H9 (cell line): ENCODE results near the gene SAXO2. TPM values are rescaled to one million over a fixed set of nuclear protein-coding genes. Genes with fewer than 3 reads are reported as not detected.

ENCODE experiments used
- DNase-seq: peaks from one replicate; pipeline ENCODE4 v3.0.0-alpha.2; 2017
- H2AFZ ChIP-seq: one replicate; pipeline ENCODE4 v1.6.1; 2013; ENCODE audit warnings: mild to moderate bottlenecking, low read length, control low read depth, moderate library complexity
- H2AK5ac ChIP-seq: 2 replicates; pipeline ENCODE4 v1.6.1; 2013; ENCODE audit warnings: low read length, control low read depth, mixed read lengths; ENCODE audit not compliant: insufficient read length
- H2BK120ac ChIP-seq: one replicate; pipeline ENCODE4 v1.6.1; 2013; ENCODE audit warnings: low read depth, mild to moderate bottlenecking, low read length, control low read depth, inconsistent platforms; ENCODE audit not compliant: poor library complexity, severe bottlenecking
- H2BK12ac ChIP-seq: 2 replicates; pipeline ENCODE4 v1.6.1; 2013; ENCODE audit warnings: low read length, control low read depth, mixed read lengths, low read depth; ENCODE audit not compliant: insufficient read length
- H2BK15ac ChIP-seq: 2 replicates; pipeline ENCODE4 v1.6.1; 2013; ENCODE audit warnings: low read depth, low read length, control low read depth
- H2BK20ac ChIP-seq: one replicate; pipeline ENCODE4 v1.6.1; 2013; ENCODE audit warnings: low read depth, mild to moderate bottlenecking, low read length, control low read depth, inconsistent platforms; ENCODE audit not compliant: poor library complexity, severe bottlenecking
- H2BK5ac ChIP-seq: 2 replicates; pipeline ENCODE4 v1.6.1; 2013; ENCODE audit warnings: low read length, control low read depth, mixed read lengths; ENCODE audit not compliant: insufficient read length
- H3K14ac ChIP-seq: 2 replicates; pipeline ENCODE4 v1.6.1; 2013; ENCODE audit warnings: low read length, control low read depth; ENCODE audit not compliant: insufficient read depth
- H3K18ac ChIP-seq: 2 replicates; pipeline ENCODE4 v1.6.1; 2013; ENCODE audit warnings: low read depth, mild to moderate bottlenecking, mixed read lengths, low read length, control low read depth; ENCODE audit not compliant: insufficient read length
- H3K23ac ChIP-seq: 2 replicates; pipeline ENCODE4 v1.6.1; 2013; ENCODE audit warnings: low read length, control low read depth, mixed read lengths, low read depth; ENCODE audit not compliant: insufficient read length
- H3K23me2 ChIP-seq: 2 replicates; pipeline ENCODE4 v1.6.1; 2013; ENCODE audit warnings: low read depth, mild to moderate bottlenecking, mixed read lengths, low read length, control low read depth; ENCODE audit not compliant: insufficient read length, poor library complexity, severe bottlenecking
- H3K27ac ChIP-seq: 2 replicates; pipeline ENCODE4 v1.5.1; 2013; ENCODE audit warnings: low read length, control low read depth, mixed read lengths, low read depth; ENCODE audit not compliant: insufficient read length
- H3K27me3 ChIP-seq: 2 replicates; pipeline ENCODE4 v1.6.1; 2013; ENCODE audit warnings: low read length, control low read depth, inconsistent platforms; ENCODE audit not compliant: insufficient read depth
- H3K4ac ChIP-seq: 2 replicates; pipeline ENCODE4 v1.6.1; 2013; ENCODE audit warnings: low read depth, mild to moderate bottlenecking, control low read depth, inconsistent platforms, low read length, moderate library complexity
- H3K4me1 ChIP-seq: 2 replicates; pipeline ENCODE4 v1.6.1; 2013; ENCODE audit warnings: low read length, control low read depth, inconsistent platforms; ENCODE audit not compliant: insufficient read depth
- H3K4me2 ChIP-seq: 2 replicates; pipeline ENCODE4 v1.6.1; 2013; ENCODE audit warnings: low read length, control low read depth, mixed read lengths; ENCODE audit not compliant: insufficient read length, insufficient read depth
- H3K56ac ChIP-seq: 2 replicates; pipeline ENCODE4 v1.6.1; 2013; ENCODE audit warnings: low read depth, mild to moderate bottlenecking, mixed read lengths, low read length, control low read depth; ENCODE audit not compliant: insufficient read length
- H3K79me1 ChIP-seq: 2 replicates; pipeline ENCODE4 v1.6.1; 2013; ENCODE audit warnings: low read depth, mild to moderate bottlenecking, moderate library complexity, low read length, control low read depth, inconsistent platforms; ENCODE audit not compliant: insufficient read depth, poor library complexity, severe bottlenecking
- H3K79me2 ChIP-seq: 2 replicates; pipeline ENCODE4 v1.6.1; 2013; ENCODE audit warnings: low read length, control low read depth, inconsistent platforms; ENCODE audit not compliant: insufficient read depth
- H3K9ac ChIP-seq: 2 replicates; pipeline ENCODE4 v1.6.1; 2013; ENCODE audit warnings: low read length, control low read depth, mixed read lengths; ENCODE audit not compliant: insufficient read length; ENCODE audit errors: extremely low read depth
- H3K9me3 ChIP-seq: one replicate; pipeline ENCODE4 v1.6.1; 2013; ENCODE audit warnings: low read depth, low read length, inconsistent platforms; ENCODE audit not compliant: control insufficient read depth
- H3T11ph ChIP-seq: one replicate; pipeline ENCODE4 v1.6.1; 2013; ENCODE audit warnings: mild to moderate bottlenecking, low read length, control low read depth, inconsistent platforms
- H4K20me1 ChIP-seq: one replicate; pipeline ENCODE4 v1.6.1; 2013; ENCODE audit not compliant: control insufficient read depth, insufficient read length, insufficient read depth
- H4K5ac ChIP-seq: 2 replicates; pipeline ENCODE4 v1.6.1; 2013; ENCODE audit warnings: low read depth, mild to moderate bottlenecking, mixed read lengths, low read length, control low read depth; ENCODE audit not compliant: insufficient read length
- H4K8ac ChIP-seq: replicated peaks from 2 replicates; pipeline ENCODE4 v1.6.1; 2013; ENCODE audit warnings: low read length, control low read depth, mixed read lengths, low read depth; ENCODE audit not compliant: insufficient read length
- H4K91ac ChIP-seq: 2 replicates; pipeline ENCODE4 v1.6.1; 2013; ENCODE audit warnings: low read depth, mild to moderate bottlenecking, moderate library complexity, mixed read lengths, low read length, control low read depth; ENCODE audit not compliant: insufficient read length
- H3K27ac Mint-ChIP-seq, 3 experiments: 2 replicates in 2 of 3; 3 replicates in 1 of 3; pipeline ENCODE4 v1.8.0; 2020 to 2021; ENCODE audit warnings: mixed read lengths in 3 of 3, mild to moderate bottlenecking in 1 of 3, moderate library complexity in 1 of 3
- H3K27me3 Mint-ChIP-seq: 2 replicates; pipeline ENCODE4 v1.8.0; 2021; ENCODE audit warnings: low read depth, mild to moderate bottlenecking, moderate library complexity, mixed read lengths
- H3K36me3 Mint-ChIP-seq, 3 experiments: 2 replicates in 2 of 3; 3 replicates in 1 of 3; pipeline ENCODE4 v1.8.0; 2020 to 2021; ENCODE audit warnings: low read depth in 3 of 3, mixed read lengths in 3 of 3; ENCODE audit not compliant: insufficient read depth in 1 of 3
- H3K4me1 Mint-ChIP-seq, 2 experiments: 2 replicates each; pipeline ENCODE4 v1.8.0; 2020; ENCODE audit warnings: mixed read lengths in 2 of 2
- H3K4me3 Mint-ChIP-seq, 2 experiments: 2 replicates in 1 of 2; 3 replicates in 1 of 2; pipeline ENCODE4 v1.8.0; 2020 to 2021; ENCODE audit warnings: mild to moderate bottlenecking in 2 of 2, mixed read lengths in 2 of 2, moderate library complexity in 1 of 2
- H3K9me3 Mint-ChIP-seq, 2 experiments: 2 replicates in 1 of 2; 3 replicates in 1 of 2; pipeline ENCODE4 v1.8.0; 2020; ENCODE audit warnings: mild to moderate bottlenecking in 2 of 2, mixed read lengths in 2 of 2, moderate library complexity in 1 of 2
- WGBS: extraction: QIAGEN DNeasy Blood & Tissue Kit; methylation state at CpG from one replicate; pipeline ENCODE4 v1.1.7; 2013; ENCODE audit warnings: missing lambda C conversion rate, low lambda C conversion rate, mixed read lengths; ENCODE audit not compliant: insufficient read length; ENCODE audit errors: extremely low coverage; 5-methylcytosine and 5-hydroxymethylcytosine counted together
- total RNA-seq: library from RNA; stranded (reverse); gene quantifications from 2 replicates; pipeline ENCODE4 v1.2.1, GENCODE V29; 2021
- TF ChIP-seq, protein P1 (sequence below): fragments of 200-600 bp; sonication (generic); conservative IDR thresholded peaks from 3 replicates; pipeline ENCODE4 v1.8.0; 2021; ENCODE audit warnings: antibody characterized with exemption, mild to moderate bottlenecking

Gene SAXO2
- total RNA-seq, 1 experiment from 2014 or later = 3.1 TPM

- H3K4me2 ChIP-seq = no peak overlapping the region
- no peaks in the 10 kb centered on the region for H3K27me3 ChIP-seq
- Mint-ChIP-seq H3K4me3 (no peak overlapping the region), H3K9me3 (peaks cover 4 to 6% of the 10 kb centered on the region in 2 experiments; a peak in 3 of 5 replicates), H3K36me3 (no peaks in the 10 kb centered on the region), H3K4me1 (peaks cover 13 to 14% of the 10 kb centered on the region in 2 experiments), H3K27ac (no peak overlapping the region), H3K27me3 (peaks cover 5% of the 10 kb centered on the region)
- no peak overlapping the region for H2BK15ac ChIP-seq
- no peaks in the 10 kb centered on the region for H4K20me1 ChIP-seq
- H4K5ac ChIP-seq = no peak overlapping the region
- H3K27ac ChIP-seq = no peak overlapping the region
- no peak overlapping the region for H2AK5ac ChIP-seq
- no peak overlapping the region for H2AFZ ChIP-seq
- H3K79me2 ChIP-seq = no peaks in the 10 kb centered on the region
- H3K9ac ChIP-seq = no peak overlapping the region
- H3K9me3 ChIP-seq = no peaks in the 10 kb centered on the region
- no peak overlapping the region for H2BK20ac ChIP-seq
- H3K23ac ChIP-seq = no peak overlapping the region
- no peak overlapping the region for H3K56ac ChIP-seq
- no peak overlapping the region for H3K14ac ChIP-seq
- no peak overlapping the region for H4K8ac ChIP-seq
- no peak overlapping the region for H3T11ph ChIP-seq
- H4K91ac ChIP-seq = no peak overlapping the region
- no peaks in the 10 kb centered on the region for H3K79me1 ChIP-seq
- no peak overlapping the region for H2BK5ac ChIP-seq
- H3K18ac ChIP-seq = no peak overlapping the region
- H3K4me1 ChIP-seq = no peaks in the 10 kb centered on the region; the same call in 1 of the 2 replicates
- no peaks in the 10 kb centered on the region for H3K23me2 ChIP-seq
- H2BK12ac ChIP-seq = no peak overlapping the region
- no CpG with 5 or more reads among the region's 5 CpGs for WGBS
- TF ChIP-seq, protein P1, sequence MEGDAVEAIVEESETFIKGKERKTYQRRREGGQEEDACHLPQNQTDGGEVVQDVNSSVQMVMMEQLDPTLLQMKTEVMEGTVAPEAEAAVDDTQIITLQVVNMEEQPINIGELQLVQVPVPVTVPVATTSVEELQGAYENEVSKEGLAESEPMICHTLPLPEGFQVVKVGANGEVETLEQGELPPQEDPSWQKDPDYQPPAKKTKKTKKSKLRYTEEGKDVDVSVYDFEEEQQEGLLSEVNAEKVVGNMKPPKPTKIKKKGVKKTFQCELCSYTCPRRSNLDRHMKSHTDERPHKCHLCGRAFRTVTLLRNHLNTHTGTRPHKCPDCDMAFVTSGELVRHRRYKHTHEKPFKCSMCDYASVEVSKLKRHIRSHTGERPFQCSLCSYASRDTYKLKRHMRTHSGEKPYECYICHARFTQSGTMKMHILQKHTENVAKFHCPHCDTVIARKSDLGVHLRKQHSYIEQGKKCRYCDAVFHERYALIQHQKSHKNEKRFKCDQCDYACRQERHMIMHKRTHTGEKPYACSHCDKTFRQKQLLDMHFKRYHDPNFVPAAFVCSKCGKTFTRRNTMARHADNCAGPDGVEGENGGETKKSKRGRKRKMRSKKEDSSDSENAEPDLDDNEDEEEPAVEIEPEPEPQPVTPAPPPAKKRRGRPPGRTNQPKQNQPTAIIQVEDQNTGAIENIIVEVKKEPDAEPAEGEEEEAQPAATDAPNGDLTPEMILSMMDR = no peak
- no peak overlapping the region for H2BK120ac ChIP-seq
- no peak for DNase-seq
- H3K4ac ChIP-seq = no peak overlapping the region
Measured at GRCh38 chr15:82292271-82292670, 29.7 kb downstream of the SAXO2 start.
